NCI-H345 treated with DMSO at 0.1 percent for 48 hours (cell line): ENCODE measurements around the gene ITGA1.

Source experiments
- DNase-seq: peaks from one replicate; lab custom pipeline; 2025; ENCODE audit not compliant: unreplicated experiment; lab: John Stamatoyannopoulos, UW

Gene ITGA1

DNA sequence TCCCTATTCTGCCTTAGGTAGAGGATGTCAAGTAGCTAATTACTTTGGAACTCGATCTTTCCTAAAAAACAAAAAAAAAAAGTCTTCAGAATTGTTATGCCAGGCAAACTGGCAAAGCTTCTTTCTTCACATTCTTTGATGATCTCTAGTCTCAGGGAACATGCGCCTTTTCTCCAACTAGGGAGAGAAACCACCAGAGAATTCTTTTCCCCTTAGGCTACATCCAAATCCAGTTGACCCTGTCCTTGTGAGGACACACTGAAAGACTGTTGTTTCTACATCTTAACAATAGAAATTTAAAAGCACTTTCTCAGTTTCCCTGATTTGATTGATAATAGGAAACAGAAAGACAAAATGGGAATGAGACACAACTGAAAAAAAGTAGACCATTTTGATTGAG lies 106.7 kb downstream of the ITGA1 start:
- DNase-seq: no peak

DNA sequence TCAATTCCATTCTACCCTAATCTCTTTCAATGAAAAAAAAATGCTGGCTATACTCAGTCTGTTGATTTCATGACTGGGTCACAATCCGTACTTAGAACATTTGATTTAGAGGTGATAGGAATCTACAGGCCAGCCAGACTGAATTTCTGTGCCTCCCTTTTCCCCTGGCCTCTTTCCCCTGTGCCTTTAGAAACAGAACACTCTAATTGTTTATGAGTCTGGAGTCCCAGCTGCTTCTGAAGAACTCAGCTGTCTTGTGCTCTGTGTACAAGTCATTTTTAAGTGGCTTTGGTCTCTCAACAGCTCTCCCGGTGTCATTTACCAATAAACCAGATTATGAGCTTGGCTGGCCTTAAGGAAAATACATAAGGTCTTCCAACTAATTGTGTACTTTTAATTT lies 107.4 kb downstream of the ITGA1 start:
- DNase-seq: no peak

- no peak for DNase-seq
Observed at GRCh38 chr5:52895572-52896413, 108.1 kb downstream of the ITGA1 start.

DNA sequence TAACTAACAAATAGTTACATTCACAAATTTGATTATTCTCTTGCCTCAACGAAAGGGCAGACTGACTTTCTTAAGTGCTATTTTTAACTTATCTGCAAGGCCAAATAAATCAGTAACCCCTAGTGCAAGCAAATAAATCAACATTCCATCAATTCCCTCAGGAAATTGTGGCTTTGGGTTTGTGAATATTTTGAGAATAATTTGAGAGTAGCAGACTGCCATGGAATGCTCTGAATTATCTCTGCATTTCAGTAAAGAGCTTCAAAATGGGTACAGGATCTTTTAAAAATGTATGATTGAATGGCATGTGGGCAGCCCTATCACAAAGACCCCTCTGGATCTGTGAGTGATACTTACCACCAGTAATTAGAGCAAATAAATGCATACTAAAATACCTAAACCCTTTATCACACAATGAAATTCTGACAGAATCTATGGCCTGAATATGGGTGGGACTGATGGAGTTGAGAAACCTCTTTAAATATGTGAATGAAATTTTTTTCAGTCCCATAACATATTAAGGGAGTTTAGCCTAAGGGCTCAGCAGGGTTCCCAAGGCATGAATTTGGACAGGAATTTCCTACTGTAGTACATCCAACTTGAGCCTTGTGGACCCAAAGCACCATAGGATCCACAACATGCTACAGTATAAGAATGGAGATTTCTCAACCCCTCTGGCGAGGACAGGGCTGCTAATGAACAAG lies 109.0 kb downstream of the ITGA1 start:
- no peak for DNase-seq

DNA sequence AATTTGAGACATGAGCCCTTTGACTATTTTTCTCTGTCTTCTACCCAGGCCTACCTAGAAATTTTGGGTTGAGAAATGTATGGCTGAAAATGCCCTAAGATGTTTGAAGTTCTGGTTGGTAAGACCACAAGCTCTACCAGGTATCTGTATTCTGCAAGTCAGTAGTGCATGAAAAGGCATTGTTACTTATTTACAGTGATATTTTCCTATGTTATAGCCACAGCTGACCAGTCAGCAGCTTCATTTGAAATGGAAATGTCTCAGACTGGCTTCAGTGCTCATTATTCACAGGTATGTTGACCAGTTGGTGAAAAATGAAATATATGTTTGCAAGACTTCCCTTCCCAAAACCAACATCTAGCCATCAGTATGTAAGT lies 109.5 kb downstream of the ITGA1 start:
- DNase-seq: no peak

- no peak for DNase-seq
Observed at GRCh38 chr5:52898961-52899680, 111.4 kb downstream of the ITGA1 start.

DNA sequence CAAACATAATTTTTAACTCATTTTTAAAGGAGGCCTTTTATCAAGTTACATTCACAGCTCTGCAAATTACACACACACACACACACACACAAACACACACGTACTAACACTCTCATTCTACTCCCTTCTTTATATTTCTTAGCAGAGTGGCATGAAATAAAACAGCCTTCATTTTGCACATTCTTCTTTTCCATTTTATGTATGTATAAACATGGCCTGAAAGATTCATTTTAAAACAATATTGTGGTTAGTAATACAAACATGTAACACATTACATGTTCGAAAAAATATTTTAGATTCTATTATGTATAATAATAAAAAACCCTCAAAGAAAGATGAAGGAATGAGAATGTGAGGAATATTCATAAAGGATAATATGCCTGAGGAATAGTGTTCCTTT lies 115.4 kb downstream of the ITGA1 start:
- DNase-seq: no peak

DNA sequence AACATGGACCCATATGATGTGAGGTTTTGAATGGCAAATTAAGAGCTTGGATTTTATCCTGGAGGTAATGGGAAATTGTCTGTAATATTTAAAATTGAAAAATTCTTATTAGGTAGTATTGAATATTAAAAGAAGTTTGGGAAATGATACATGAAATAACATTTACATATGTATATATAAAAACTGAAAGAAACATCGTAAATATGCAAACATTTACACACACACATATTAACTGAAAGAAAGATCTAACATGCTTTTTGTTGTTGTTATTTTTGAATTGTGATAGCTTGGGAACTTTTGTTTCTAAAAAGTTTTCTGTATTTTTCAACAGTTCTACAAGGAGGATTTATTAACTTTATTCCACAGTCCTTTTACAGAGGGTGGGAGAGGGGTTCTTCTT lies 118.6 kb downstream of the ITGA1 start:
- DNase-seq: no peak

DNA sequence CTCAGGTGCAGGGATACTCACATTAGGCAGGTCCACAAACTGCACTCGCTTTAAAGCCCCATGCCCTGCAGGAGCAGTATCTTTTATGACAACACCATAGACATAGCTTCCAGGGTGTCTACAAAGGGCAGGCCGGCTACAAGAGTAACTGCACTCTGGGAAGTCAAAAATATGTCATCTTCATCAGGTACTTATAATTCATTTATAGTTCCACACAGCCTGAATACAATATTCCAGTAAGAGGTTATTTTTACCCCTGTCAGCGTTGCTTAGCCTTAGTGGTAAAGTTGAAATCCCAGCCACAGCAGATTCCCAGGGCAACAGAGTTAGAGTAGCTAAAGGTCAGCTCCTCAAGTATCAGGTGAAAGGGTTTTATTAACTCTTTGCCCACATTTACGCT lies 119.1 kb downstream of the ITGA1 start:
- DNase-seq: no peak

DNA sequence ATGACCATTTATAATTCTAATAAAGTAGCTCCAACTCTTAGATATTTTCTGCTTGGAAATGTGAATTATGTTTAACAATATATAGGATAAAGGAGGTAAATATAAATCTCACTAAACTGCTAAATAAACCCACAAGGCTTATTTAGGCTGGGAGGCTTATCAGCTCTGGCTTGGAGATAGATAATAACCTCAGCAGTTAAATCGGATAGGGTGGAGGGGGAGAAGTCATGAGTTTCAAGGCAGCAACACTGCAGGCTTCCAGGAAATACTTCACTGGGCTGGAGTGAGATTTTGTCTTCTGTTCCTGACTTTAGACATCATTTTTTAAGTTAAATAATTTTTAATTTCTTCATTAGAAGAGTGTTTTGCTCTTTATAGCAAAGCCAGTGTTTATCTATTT lies 121.5 kb downstream of the ITGA1 start:
- DNase-seq: no peak

DNA sequence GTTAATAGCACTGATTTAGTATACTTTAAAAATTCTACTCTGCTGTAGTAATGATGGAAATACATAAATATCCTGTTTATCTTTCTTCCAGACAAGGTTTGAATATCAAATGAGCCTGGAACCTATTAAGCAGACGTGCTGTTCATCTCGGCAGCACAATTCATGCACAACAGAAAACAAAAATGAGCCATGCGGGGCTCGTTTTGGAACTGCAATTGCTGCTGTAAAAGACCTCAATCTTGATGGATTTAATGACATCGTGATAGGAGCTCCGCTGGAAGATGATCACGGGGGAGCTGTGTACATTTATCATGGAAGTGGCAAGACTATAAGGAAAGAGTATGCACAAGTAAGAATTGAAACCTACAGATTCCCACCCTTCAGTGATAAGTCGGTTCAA lies 122.4 kb downstream of the ITGA1 start:
- DNase-seq: no peak

DNA sequence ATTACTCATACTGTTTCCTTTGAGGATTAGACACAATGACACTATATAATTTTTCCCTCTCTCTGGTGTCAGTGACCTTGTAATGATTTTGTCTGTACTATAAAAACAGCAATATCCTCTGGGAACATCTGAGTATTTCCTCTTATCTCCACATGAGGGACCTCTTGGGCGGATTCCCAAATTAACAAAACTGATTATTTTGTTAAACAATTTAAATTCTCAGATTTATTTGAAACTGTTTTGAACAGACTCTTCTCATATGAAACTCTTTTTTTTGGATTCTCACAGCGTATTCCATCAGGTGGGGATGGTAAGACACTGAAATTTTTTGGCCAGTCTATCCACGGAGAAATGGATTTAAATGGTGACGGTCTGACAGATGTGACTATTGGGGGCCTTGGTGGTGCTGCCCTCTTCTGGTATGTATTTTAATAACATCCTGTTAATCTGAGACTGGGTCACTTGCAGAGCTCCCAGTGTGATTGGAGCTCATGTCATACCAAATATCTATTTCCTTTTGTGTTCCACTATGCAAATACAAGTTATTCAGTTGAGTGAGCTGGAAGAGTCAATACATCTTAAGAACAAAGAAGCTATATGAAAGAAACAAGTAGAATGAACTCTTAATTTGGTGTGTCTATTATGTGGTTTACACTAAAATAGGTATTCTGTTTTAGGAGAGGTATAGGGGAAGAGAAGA lies 127.6 kb downstream of the ITGA1 start:
- DNase-seq: peak; percentile 79

DNA sequence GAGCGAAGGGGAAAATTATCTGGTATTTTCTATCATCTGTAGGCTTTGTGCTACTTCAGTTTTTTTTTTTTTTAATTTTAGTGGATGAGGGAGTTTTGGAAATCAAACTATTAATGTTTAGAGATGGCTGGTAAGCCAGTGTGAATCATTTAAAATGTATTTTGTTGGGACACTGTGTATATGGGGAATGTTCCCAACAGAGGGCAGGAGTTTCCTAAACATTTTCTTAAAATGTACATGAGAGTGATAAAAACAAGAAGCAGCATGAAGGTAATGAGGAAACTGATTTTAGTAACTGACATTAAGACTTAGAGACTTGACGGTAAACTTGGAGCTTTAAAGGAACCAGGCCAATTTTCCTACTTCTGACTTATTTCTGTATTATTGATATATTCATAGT lies 133.2 kb downstream of the ITGA1 start:
- no peak for DNase-seq

- no peak for DNase-seq
Observed at GRCh38 chr5:52922384-52922783, 134.7 kb downstream of the ITGA1 start.

DNA sequence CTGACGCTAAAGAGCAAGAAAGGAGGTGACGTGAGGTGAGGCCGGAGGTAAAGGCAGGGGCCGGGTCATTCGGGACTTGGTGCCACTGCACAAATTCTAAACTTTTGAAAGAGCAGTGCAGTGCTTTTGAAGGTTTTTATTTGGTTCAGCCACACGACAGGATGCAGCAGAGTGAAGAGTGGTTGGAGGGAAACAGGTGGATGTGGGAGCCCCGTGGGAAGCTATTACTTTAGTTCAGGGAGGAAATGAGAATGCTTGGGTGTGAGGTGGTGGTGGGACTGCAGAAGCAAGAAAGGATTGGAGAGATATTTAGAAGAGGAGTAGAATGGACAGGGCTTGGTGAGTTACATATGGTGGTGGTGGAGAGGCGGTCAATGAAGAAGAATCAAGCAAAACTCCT lies 136.7 kb downstream of the ITGA1 start:
- no peak for DNase-seq

DNA sequence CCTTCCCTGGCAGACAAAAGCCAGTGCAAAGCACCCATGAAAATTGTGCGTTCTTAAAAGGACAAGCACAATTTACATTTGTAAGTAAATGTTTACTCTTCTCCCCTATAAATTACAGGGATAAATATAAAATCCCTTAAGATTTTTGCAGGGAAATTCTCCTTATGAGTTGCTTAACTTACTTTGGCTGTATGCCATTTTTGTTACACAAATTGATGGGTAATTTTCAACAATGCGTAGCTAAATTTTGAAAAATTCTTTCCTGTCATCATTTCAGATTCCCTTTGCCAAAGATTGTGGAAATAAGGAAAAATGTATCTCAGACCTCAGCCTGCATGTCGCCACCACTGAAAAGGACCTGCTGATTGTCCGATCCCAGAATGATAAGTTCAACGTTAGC lies 137.3 kb downstream of the ITGA1 start:
- DNase-seq: no peak

DNA sequence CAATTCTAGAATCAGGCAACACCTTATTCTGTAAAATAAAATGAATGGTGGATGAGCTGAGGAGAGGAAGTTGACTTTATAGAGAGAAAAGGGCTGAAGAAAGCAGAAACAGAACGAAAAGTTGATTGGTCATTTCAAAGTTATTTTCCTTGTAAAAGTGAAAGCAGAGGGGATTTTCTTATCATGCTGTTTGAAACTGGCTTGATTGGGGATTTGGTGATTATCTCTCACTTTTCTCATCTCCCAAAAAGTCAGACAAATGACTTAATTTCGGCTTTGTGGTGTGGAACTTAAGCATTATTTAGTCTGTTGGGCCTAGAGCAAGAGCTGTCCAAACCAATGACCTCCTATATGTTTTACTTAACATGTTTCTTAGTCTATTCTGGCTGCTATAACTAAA lies 141.0 kb downstream of the ITGA1 start:
- DNase-seq: no peak

DNA sequence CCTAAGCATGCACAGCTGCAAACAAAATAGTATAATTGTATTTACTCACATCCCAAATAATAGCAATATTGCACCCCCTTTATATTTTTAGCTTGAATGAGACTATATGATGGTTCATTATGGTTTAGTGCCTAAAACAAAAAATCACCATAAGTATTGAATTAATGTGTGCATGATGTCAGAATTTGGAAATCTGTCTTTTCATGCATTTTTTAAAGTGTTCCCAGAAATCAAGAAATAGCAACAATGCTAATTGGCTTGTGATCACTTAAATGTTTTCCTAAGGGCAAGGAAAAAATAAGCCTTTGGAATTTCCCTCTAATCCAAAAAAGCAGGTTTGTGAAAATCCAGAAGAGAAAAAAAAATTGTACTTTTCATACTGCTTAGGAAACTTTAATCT lies 150.5 kb downstream of the ITGA1 start:
- DNase-seq: no peak

- DNase-seq: no peak
Observed at GRCh38 chr5:52943285-52943684, 155.6 kb downstream of the ITGA1 start.

- no peak for DNase-seq
Observed at GRCh38 chr5:52943808-52944207, 156.1 kb downstream of the ITGA1 start.

- no peak for DNase-seq
Observed at GRCh38 chr5:52945040-52945439, 157.3 kb downstream of the ITGA1 start.
